ENCODE measurements around the gene TOR3A.
"Not testable (repeated sequence)": the region's sequence is repeated elsewhere in the genome, so short reads cannot be mapped to it uniquely, and the experiment has no call there.

The TOR3A gene

GRCh38 chr1:179127163-179127895 lies 45.5 kb downstream of the TOR3A start:
- H3K9ac ChIP-seq (ENCODE audit: low read depth in 1 of 2, low read length in 2 of 2), result no peak overlapping the region
- H3K4me1 ChIP-seq (ENCODE audit: control insufficient read depth in 1 of 2, insufficient read depth in 2 of 2, low read length in 2 of 2), result peaks cover 0 to 3% of the 10 kb centered on the region in 2 donors
- H3K27me3 ChIP-seq (ENCODE audit: control insufficient read depth in 1 of 2, insufficient read depth in 2 of 2, low read length in 2 of 2), result no peaks in the 10 kb centered on the region
- H3K4me3 ChIP-seq (ENCODE audit: low read depth in 1 of 2, low read length in 2 of 2), result no peak overlapping the region
- H3K27ac ChIP-seq (ENCODE audit: low read depth, low read length), result no peak overlapping the region
- H3K36me3 ChIP-seq (ENCODE audit: control insufficient read depth in 1 of 2, insufficient read depth in 2 of 2, low read length in 2 of 2), result peaks cover 0 to 5% of the 10 kb centered on the region in 2 donors
- no peaks in the 10 kb centered on the region for H3K9me3 ChIP-seq (ENCODE audit: control insufficient read depth in 1 of 2, low read length in 2 of 2)

- no peak overlapping the region for H3K27ac ChIP-seq (ENCODE audit: low read depth, low read length)
- no peaks in the 10 kb centered on the region for H3K27me3 ChIP-seq (ENCODE audit: control insufficient read depth in 1 of 2, insufficient read depth in 2 of 2, low read length in 2 of 2)
- peaks cover 0 to 3% of the 10 kb centered on the region in 2 donors for H3K4me1 ChIP-seq (ENCODE audit: control insufficient read depth in 1 of 2, insufficient read depth in 2 of 2, low read length in 2 of 2)
- H3K9me3 ChIP-seq (ENCODE audit: control insufficient read depth in 1 of 2, low read length in 2 of 2), result no peaks in the 10 kb centered on the region
- no peak overlapping the region for H3K4me3 ChIP-seq (ENCODE audit: low read depth in 1 of 2, low read length in 2 of 2)
- H3K36me3 ChIP-seq (ENCODE audit: control insufficient read depth in 1 of 2, insufficient read depth in 2 of 2, low read length in 2 of 2), result peaks cover 0 to 5% of the 10 kb centered on the region in 2 donors
- no peak overlapping the region for H3K9ac ChIP-seq (ENCODE audit: low read depth in 1 of 2, low read length in 2 of 2)
These were observed 46.6 kb downstream of the TOR3A start for GRCh38 chr1:179128520-179128919.

- Histone ChIP-seq H3K4me1 (ENCODE audit: control insufficient read depth in 1 of 2, insufficient read depth in 2 of 2, low read length in 2 of 2) (peaks cover 0 to 3% of the 10 kb centered on the region in 2 donors), H3K4me3 (ENCODE audit: low read depth in 1 of 2, low read length in 2 of 2) (peak overlapping the region; percentile 10 to 26), H3K9me3 (ENCODE audit: control insufficient read depth in 1 of 2, low read length in 2 of 2) (no peaks in the 10 kb centered on the region), H3K9ac (ENCODE audit: low read depth in 1 of 2, low read length in 2 of 2) (no peak overlapping the region), H3K36me3 (ENCODE audit: control insufficient read depth in 1 of 2, insufficient read depth in 2 of 2, low read length in 2 of 2) (peaks cover 0 to 5% of the 10 kb centered on the region in 2 donors), H3K27ac (ENCODE audit: low read depth, low read length) (no peak overlapping the region), H3K27me3 (ENCODE audit: control insufficient read depth in 1 of 2, insufficient read depth in 2 of 2, low read length in 2 of 2) (no peaks in the 10 kb centered on the region)
These were observed 48.0 kb downstream of the TOR3A start for GRCh38 chr1:179129702-179130473.

- H3K9me3 ChIP-seq (ENCODE audit: control insufficient read depth in 1 of 2, low read length in 2 of 2); H3K36me3 ChIP-seq (ENCODE audit: control insufficient read depth in 1 of 2, insufficient read depth in 2 of 2, low read length in 2 of 2); H3K4me1 ChIP-seq (ENCODE audit: control insufficient read depth in 1 of 2, insufficient read depth in 2 of 2, low read length in 2 of 2); H3K9ac ChIP-seq (ENCODE audit: low read depth in 1 of 2, low read length in 2 of 2); H3K4me3 ChIP-seq (ENCODE audit: low read depth in 1 of 2, low read length in 2 of 2); H3K27ac ChIP-seq (ENCODE audit: low read depth, low read length); H3K27me3 ChIP-seq (ENCODE audit: control insufficient read depth in 1 of 2, insufficient read depth in 2 of 2, low read length in 2 of 2): not testable (repeated sequence)
These were observed 53.3 kb downstream of the TOR3A start for GRCh38 chr1:179135168-179135567.

DNA sequence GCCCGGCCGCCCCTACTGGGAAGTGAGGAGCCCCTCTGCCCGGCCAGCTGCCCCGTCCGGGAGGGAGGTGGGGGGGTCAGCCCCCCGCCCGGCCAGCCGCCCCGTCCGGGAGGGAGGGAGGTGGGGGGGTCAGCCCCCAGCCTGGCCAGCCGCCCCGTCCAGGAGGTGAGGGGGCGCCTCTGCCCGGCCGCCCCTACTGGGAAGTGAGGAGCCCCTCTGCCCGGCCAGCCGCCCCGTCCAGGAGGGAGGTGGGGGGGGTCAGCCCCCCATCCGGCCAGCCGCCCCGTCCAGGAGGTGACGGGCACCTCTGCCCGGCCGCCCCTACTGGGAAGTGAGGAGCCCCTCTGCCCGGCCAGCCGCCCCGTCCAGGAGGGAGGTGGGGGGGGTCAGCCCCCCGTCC lies 53.8 kb downstream of the TOR3A start:
- not testable (repeated sequence) for H3K27me3 ChIP-seq (ENCODE audit: control insufficient read depth in 1 of 2, insufficient read depth in 2 of 2, low read length in 2 of 2); H3K4me3 ChIP-seq (ENCODE audit: low read depth in 1 of 2, low read length in 2 of 2); H3K9me3 ChIP-seq (ENCODE audit: control insufficient read depth in 1 of 2, low read length in 2 of 2); H3K9ac ChIP-seq (ENCODE audit: low read depth in 1 of 2, low read length in 2 of 2); H3K27ac ChIP-seq (ENCODE audit: low read depth, low read length); H3K36me3 ChIP-seq (ENCODE audit: control insufficient read depth in 1 of 2, insufficient read depth in 2 of 2, low read length in 2 of 2); H3K4me1 ChIP-seq (ENCODE audit: control insufficient read depth in 1 of 2, insufficient read depth in 2 of 2, low read length in 2 of 2)

- H3K4me1 ChIP-seq (ENCODE audit: control insufficient read depth in 1 of 2, insufficient read depth in 2 of 2, low read length in 2 of 2), result no peaks in the 10 kb centered on the region
- no peak overlapping the region for H3K27ac ChIP-seq (ENCODE audit: low read depth, low read length)
- H3K4me3 ChIP-seq (ENCODE audit: low read depth in 1 of 2, low read length in 2 of 2), result no peak overlapping the region
- H3K9me3 ChIP-seq (ENCODE audit: control insufficient read depth in 1 of 2, low read length in 2 of 2), result no peaks in the 10 kb centered on the region
- H3K27me3 ChIP-seq (ENCODE audit: control insufficient read depth in 1 of 2, insufficient read depth in 2 of 2, low read length in 2 of 2), result no peaks in the 10 kb centered on the region
- H3K9ac ChIP-seq (ENCODE audit: low read depth in 1 of 2, low read length in 2 of 2), result no peak overlapping the region
- no peaks in the 10 kb centered on the region for H3K36me3 ChIP-seq (ENCODE audit: control insufficient read depth in 1 of 2, insufficient read depth in 2 of 2, low read length in 2 of 2)
These were observed 55.9 kb downstream of the TOR3A start for GRCh38 chr1:179137617-179138255.

- H3K36me3 ChIP-seq (ENCODE audit: control insufficient read depth in 1 of 2, insufficient read depth in 2 of 2, low read length in 2 of 2); H3K9ac ChIP-seq (ENCODE audit: low read depth in 1 of 2, low read length in 2 of 2); H3K4me3 ChIP-seq (ENCODE audit: low read depth in 1 of 2, low read length in 2 of 2); H3K27me3 ChIP-seq (ENCODE audit: control insufficient read depth in 1 of 2, insufficient read depth in 2 of 2, low read length in 2 of 2); H3K27ac ChIP-seq (ENCODE audit: low read depth, low read length); H3K4me1 ChIP-seq (ENCODE audit: control insufficient read depth in 1 of 2, insufficient read depth in 2 of 2, low read length in 2 of 2); H3K9me3 ChIP-seq (ENCODE audit: control insufficient read depth in 1 of 2, low read length in 2 of 2): not testable (repeated sequence)
These were observed 56.9 kb downstream of the TOR3A start for GRCh38 chr1:179138755-179139154.

DNA sequence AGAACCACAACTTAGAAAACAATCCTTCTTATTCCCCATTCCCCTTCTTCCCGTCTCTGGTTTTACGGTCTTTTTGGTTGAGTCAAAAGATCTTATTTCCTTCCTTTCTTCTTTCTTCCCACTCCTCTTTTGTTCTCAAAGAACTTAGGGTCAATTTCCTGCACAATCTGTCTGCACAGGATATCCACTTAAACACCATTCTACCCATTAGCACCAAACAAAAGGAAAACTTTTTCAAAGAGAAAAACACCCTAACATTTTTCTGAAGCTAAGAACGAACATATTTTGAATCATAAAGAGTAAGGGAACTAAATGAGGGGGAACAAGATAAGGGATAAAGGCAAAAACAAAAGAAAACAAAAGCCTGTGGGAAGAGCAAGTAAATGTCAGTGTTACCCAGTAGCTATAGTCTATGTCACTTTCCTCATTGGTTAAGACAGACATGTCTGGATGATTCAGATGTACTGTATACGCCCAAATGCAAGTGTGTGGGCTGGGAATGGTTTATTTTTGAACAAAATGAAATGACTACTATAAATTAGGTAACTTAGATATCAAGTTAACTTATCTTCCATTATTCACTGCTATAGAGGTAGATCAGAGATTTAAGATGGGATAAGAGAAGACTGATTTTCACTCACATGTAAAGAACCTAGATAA lies 59.9 kb downstream of the TOR3A start:
- H3K27me3 ChIP-seq (ENCODE audit: control insufficient read depth in 1 of 2, insufficient read depth in 2 of 2, low read length in 2 of 2), result no peaks in the 10 kb centered on the region
- H3K9me3 ChIP-seq (ENCODE audit: control insufficient read depth in 1 of 2, low read length in 2 of 2), result no peaks in the 10 kb centered on the region
- no peaks in the 10 kb centered on the region for H3K4me1 ChIP-seq (ENCODE audit: control insufficient read depth in 1 of 2, insufficient read depth in 2 of 2, low read length in 2 of 2)
- no peaks in the 10 kb centered on the region for H3K36me3 ChIP-seq (ENCODE audit: control insufficient read depth in 1 of 2, insufficient read depth in 2 of 2, low read length in 2 of 2)
- peak overlapping the region; percentile 50 for H3K27ac ChIP-seq (ENCODE audit: low read depth, low read length)
- H3K9ac ChIP-seq (ENCODE audit: low read depth in 1 of 2, low read length in 2 of 2), result no peak overlapping the region
- peak overlapping the region in 1 of 2 donors; percentile 22 for H3K4me3 ChIP-seq (ENCODE audit: low read depth in 1 of 2, low read length in 2 of 2)

DNA sequence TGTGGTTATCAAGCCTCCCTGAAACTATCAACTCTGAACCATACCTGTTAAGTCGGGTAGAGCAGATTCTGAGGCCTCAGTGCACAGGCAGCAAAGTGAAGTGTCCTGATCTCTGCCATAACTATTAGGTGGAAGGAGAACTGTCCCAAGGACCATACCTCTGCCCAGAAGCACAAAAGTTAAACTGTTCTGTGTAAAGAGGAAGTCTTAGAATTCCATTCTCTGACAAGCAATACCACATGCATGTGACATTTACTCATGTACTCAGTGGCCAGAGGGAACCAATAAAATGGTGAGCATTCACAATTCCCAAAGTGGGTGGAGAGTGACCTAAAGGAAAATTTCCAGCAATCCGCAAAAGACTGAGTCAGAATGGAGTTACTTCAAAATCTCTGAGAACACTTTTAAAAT lies 61.0 kb downstream of the TOR3A start:
- Histone ChIP-seq H3K9me3 (ENCODE audit: control insufficient read depth in 1 of 2, low read length in 2 of 2) (no peaks in the 10 kb centered on the region), H3K9ac (ENCODE audit: low read depth in 1 of 2, low read length in 2 of 2) (no peak overlapping the region), H3K4me1 (ENCODE audit: control insufficient read depth in 1 of 2, insufficient read depth in 2 of 2, low read length in 2 of 2) (no peaks in the 10 kb centered on the region), H3K27ac (ENCODE audit: low read depth, low read length) (peak overlapping the region; percentile 47), H3K36me3 (ENCODE audit: control insufficient read depth in 1 of 2, insufficient read depth in 2 of 2, low read length in 2 of 2) (no peaks in the 10 kb centered on the region), H3K27me3 (ENCODE audit: control insufficient read depth in 1 of 2, insufficient read depth in 2 of 2, low read length in 2 of 2) (no peaks in the 10 kb centered on the region), H3K4me3 (ENCODE audit: low read depth in 1 of 2, low read length in 2 of 2) (no peak overlapping the region)

DNA sequence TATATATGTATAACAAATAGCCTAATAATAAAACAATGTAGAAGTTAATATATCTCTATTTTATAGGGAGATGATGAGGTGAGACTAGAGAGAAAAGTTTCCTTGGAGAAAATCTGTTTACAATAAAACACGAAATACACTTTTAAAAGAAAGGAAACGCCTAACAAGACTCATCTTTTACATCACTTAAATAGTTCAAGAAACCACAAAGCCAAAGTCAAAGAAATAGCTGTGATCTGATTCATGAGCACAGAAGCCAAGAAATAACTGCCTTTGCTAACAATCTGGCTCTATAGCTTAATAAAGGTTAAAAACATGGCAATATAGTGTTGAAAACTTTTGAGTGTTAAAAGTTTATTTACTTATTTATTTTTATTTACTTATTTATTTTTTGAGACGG lies 61.5 kb downstream of the TOR3A start:
- Histone ChIP-seq H3K4me3 (ENCODE audit: low read depth in 1 of 2, low read length in 2 of 2) (no peak overlapping the region), H3K9me3 (ENCODE audit: control insufficient read depth in 1 of 2, low read length in 2 of 2) (no peaks in the 10 kb centered on the region), H3K27ac (ENCODE audit: low read depth, low read length) (no peak overlapping the region), H3K4me1 (ENCODE audit: control insufficient read depth in 1 of 2, insufficient read depth in 2 of 2, low read length in 2 of 2) (no peaks in the 10 kb centered on the region), H3K36me3 (ENCODE audit: control insufficient read depth in 1 of 2, insufficient read depth in 2 of 2, low read length in 2 of 2) (no peaks in the 10 kb centered on the region), H3K27me3 (ENCODE audit: control insufficient read depth in 1 of 2, insufficient read depth in 2 of 2, low read length in 2 of 2) (no peaks in the 10 kb centered on the region), H3K9ac (ENCODE audit: low read depth in 1 of 2, low read length in 2 of 2) (no peak overlapping the region)

Measured in duodenal mucosa (tissue), 2 donors.